Measurements from ENCODE around the gene MED29.

The MED29 gene

GRCh38 chr19:39412100-39412866 lies 21.1 kb downstream of the MED29 start, which contains the start of gene PLEKHG2:
Gene PLEKHG2, plus strand, starts transcription at chr19:39412669. Its CDS starts 1,418 bp downstream, at chr19:39414087.
- DNase-seq: peak; percentile 100

- DNase-seq: no peak
Observed at GRCh38 chr19:39412867-39413271, 21.7 kb downstream of the MED29 start.

- no peak for DNase-seq
Observed at GRCh38 chr19:39413272-39413910, 22.2 kb downstream of the MED29 start.

GRCh38 chr19:39413911-39414608 lies 22.9 kb downstream of the MED29 start:
- no peak for DNase-seq

GRCh38 chr19:39415111-39416046 lies 24.2 kb downstream of the MED29 start:
- DNase-seq: no peak

- no peak for DNase-seq
Observed at GRCh38 chr19:39416152-39417120, 25.3 kb downstream of the MED29 start.

GRCh38 chr19:39417463-39418181 lies 26.4 kb downstream of the MED29 start:
- no peak for DNase-seq

GRCh38 chr19:39419003-39419402 lies 27.8 kb downstream of the MED29 start:
- DNase-seq: no peak

GRCh38 chr19:39420769-39421168 lies 29.6 kb downstream of the MED29 start:
- DNase-seq: no peak

- DNase-seq: no peak
Observed at GRCh38 chr19:39422020-39422419, 30.8 kb downstream of the MED29 start.

- DNase-seq: no peak
Observed at GRCh38 chr19:39423258-39424086, 32.3 kb downstream of the MED29 start.

- DNase-seq: no peak
Observed at GRCh38 chr19:39424934-39425333, 33.8 kb downstream of the MED29 start.

GRCh38 chr19:39425744-39426143 lies 34.6 kb downstream of the MED29 start:
- no peak for DNase-seq

- DNase-seq: no peak
Observed at GRCh38 chr19:39426170-39426569, 35.0 kb downstream of the MED29 start.

- DNase-seq: no peak
Observed at GRCh38 chr19:39427707-39428106, 36.5 kb downstream of the MED29 start.

GRCh38 chr19:39428283-39429112 lies 37.3 kb downstream of the MED29 start:
- DNase-seq: no peak

- peak; percentile 34 for DNase-seq
Observed at GRCh38 chr19:39430675-39431593, 39.8 kb downstream of the MED29 start.

GRCh38 chr19:39432677-39433025 lies 41.5 kb downstream of the MED29 start:
- DNase-seq: no peak

All from hematopoietic multipotent progenitor cell treated with erythropoietin and hydrocortisone succinate and interleukin-3 and kit ligand, for 6 days (in vitro differentiated cells).